Measurements from ENCODE around the gene CMTR1.

Gene CMTR1

DNA sequence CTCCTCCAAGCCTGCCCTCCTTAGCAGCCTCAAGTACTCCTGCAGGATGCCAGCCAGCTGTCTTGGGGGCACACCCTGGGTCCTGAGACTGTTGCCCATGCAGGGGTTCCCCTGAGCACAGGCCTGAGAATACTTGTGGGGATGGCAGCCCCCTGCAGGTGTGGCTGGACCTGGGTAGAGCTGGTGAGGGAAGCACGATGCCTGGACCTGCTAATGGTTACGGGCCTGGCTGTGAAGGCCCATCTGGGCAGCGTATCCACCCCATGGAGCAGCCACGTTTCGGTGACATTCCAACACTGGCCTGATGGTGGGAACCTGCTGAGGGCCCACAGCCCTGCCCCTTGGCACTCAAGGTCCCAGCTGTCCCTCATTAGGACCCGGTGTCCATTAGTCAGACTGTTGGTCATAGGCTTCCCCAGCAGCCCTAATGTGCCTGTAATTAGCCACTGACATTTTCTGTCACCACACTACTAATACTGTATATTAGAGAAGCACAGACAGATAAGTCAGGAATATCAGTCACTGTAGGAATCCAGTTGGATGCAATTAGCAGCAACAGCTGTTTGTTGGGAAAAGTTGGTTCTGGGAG lies 46.3 kb downstream of the CMTR1 start:
- DNase-seq (ENCODE audit: extremely low spot score), result no peak
- TF ChIP-seq L3MBTL2 (conservative IDR thresholded peaks at IDR 0.05) (no peak), SUZ12 (IDR thresholded peaks at IDR 0.05) (no peak), FOXM1 (IDR thresholded peaks at IDR 0.05; ENCODE audit: borderline replicate concordance) (no peak), NFRKB (IDR thresholded peaks at IDR 0.05) (no peak), BHLHE40 (IDR thresholded peaks at IDR 0.05; ENCODE audit: borderline replicate concordance) (no peak), ELF4 (IDR thresholded peaks at IDR 0.05) (no peak), FOXK2 (IDR thresholded peaks at IDR 0.05) (no peak), FOXA1 (IDR thresholded peaks at IDR 0.05) (no peak)
- ChIA-PET CTCF (no interaction called here), POLR2A (interaction anchor here (1.1 kb wide), 1 partner anchor 45 kb away, joined by 3 read pairs; no protein-coding TSS in a partner anchor)

- CTCF ChIA-PET, result interaction anchor here (0.6 kb wide), 1 partner anchor 43 kb away, joined by 3 read pairs; no protein-coding TSS in a partner anchor
- DNase-seq (ENCODE audit: extremely low spot score), result no peak
- POLR2A ChIA-PET, result interaction anchor here (1.4 kb wide), 1 partner anchor 20 kb away, joined by 3 read pairs; the partner anchor contains the start of gene CCDC167
- TF ChIP-seq ZNF384 (IDR thresholded peaks at IDR 0.05), result no peak
These were observed 47.2 kb downstream of the CMTR1 start for GRCh38 chr6:37480118-37480736.

DNA sequence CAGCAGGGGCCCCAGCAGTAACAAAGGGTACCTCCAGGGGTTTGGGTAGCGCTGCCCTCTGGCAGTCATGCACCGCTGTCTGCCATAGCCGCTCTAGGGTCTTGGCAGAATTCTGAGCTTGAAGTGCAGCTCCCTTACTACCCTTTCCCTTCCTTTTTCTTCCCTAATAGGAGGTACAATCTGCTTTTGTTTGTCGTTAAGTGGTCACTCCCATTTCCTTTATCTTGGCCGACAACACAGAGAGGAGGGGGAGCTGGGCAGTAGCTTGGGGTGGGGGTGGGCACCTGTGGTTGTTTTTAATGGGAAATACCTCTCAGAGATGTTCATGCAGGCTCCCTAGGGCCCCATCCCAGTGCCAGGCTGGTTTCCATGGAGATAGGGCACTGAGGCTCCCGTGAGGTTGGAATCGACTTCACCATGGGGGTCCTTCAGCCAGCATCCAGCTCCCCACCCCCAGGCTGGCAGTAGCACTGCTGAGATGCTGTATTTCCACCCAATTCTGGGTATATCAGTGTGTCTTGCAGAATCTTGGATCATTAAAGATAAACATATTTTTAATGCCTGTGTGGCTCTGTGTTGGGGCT lies 48.0 kb downstream of the CMTR1 start:
- ChIA-PET POLR2A (interaction anchor here (1.1 to 1.4 kb wide), 3 partner anchors 14 to 47 kb away, joined by 3 read pairs; partner anchors contain the start of gene CCDC167), CTCF (interaction anchor here (0.6 to 1.0 kb wide), 2 partner anchors 10 to 44 kb away, joined by 3 read pairs; no protein-coding TSS in a partner anchor)
- no peak for DNase-seq (ENCODE audit: extremely low spot score)
- no peak for TF ChIP-seq L3MBTL2 (conservative IDR thresholded peaks at IDR 0.05)
- TF ChIP-seq CTBP1 (IDR thresholded peaks at IDR 0.05; ENCODE audit: borderline replicate concordance), result no peak
- no peak for TF ChIP-seq LEF1 (IDR thresholded peaks at IDR 0.05; ENCODE audit: borderline replicate concordance)
- no peak for TF ChIP-seq HDGF (IDR thresholded peaks at IDR 0.05; ENCODE audit: borderline replicate concordance)
- no peak for TF ChIP-seq ELF4 (IDR thresholded peaks at IDR 0.05)
- TF ChIP-seq FOXM1 (IDR thresholded peaks at IDR 0.05; ENCODE audit: borderline replicate concordance), result no peak
- TF ChIP-seq ARNT (IDR thresholded peaks at IDR 0.05), result no peak
- no peak for TF ChIP-seq SP1 (IDR thresholded peaks at IDR 0.05)
- TF ChIP-seq ZNF384 (IDR thresholded peaks at IDR 0.05), result no peak
- TF ChIP-seq FOXK2 (IDR thresholded peaks at IDR 0.05), result no peak
- TF ChIP-seq SUZ12 (IDR thresholded peaks at IDR 0.05), result no peak
- TF ChIP-seq BHLHE40 (IDR thresholded peaks at IDR 0.05; ENCODE audit: borderline replicate concordance), result no peak

DNA sequence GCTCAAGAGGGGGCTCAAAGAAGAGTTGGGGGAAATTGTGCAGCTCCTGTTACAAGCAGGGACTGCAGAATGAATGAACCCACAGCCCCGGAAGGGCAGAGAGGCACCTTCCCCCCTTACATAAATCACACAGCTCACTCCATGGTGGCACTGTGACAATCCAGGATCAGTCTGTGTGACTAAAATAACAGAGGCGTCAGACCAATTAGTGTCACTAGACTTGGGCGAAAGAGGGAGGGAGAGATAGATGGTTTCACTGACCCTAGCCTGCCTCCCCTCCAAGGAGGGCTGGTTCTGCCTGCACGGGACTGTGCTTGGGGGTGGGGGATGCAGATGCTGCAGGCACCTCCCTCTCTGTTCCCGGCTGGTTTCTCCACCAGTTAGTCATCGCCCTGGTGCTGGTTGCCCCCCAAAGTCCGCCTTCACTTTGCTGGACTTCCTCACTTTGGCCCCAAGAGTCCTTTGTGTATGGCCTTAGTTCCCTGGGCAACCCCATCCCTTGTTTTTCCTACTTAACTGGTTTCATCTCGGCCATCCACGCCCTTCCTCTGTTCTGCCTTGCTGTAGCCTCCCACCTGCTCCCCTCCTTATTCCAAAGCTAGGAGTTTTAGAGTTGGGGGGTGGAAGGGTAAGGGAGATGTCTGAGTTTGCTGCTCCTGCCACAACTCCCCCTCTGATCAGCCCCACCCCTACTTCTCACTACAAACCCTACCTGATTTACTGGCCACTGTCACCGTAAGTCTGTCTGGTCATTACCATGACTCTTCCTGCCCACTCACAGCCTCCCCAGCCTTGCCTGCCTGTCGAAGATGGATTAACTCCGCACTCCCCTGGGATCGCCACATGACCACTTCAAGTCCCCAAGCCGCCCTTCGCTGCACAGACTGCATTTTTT lies 48.9 kb downstream of the CMTR1 start:
- TF ChIP-seq NFRKB (IDR thresholded peaks at IDR 0.05), result no peak
- TF ChIP-seq FOXK2 (IDR thresholded peaks at IDR 0.05), result no peak
- TF ChIP-seq ARNT (IDR thresholded peaks at IDR 0.05), result no peak
- TF ChIP-seq TARDBP (IDR thresholded peaks at IDR 0.05), result no peak
- TF ChIP-seq HDGF (IDR thresholded peaks at IDR 0.05; ENCODE audit: borderline replicate concordance), result no peak
- no peak for TF ChIP-seq ELF4 (IDR thresholded peaks at IDR 0.05)
- no peak for TF ChIP-seq SUZ12 (IDR thresholded peaks at IDR 0.05)
- no peak for TF ChIP-seq ZNF384 (IDR thresholded peaks at IDR 0.05)
- no peak for TF ChIP-seq SP1 (IDR thresholded peaks at IDR 0.05)
- no peak for TF ChIP-seq PKNOX1 (IDR thresholded peaks at IDR 0.05)
- no peak for TF ChIP-seq FOXM1 (IDR thresholded peaks at IDR 0.05; ENCODE audit: borderline replicate concordance)
- TF ChIP-seq BHLHE40 (IDR thresholded peaks at IDR 0.05; ENCODE audit: borderline replicate concordance), result no peak
- no peak for TF ChIP-seq L3MBTL2 (conservative IDR thresholded peaks at IDR 0.05)
- no peak for TF ChIP-seq CTBP1 (IDR thresholded peaks at IDR 0.05; ENCODE audit: borderline replicate concordance)
- TF ChIP-seq FOXA1 (IDR thresholded peaks at IDR 0.05), result no peak
- no peak for TF ChIP-seq LEF1 (IDR thresholded peaks at IDR 0.05; ENCODE audit: borderline replicate concordance)
- CTCF ChIA-PET, result interaction anchor here (1.0 kb wide), 1 partner anchor 11 kb away, joined by 3 read pairs; no protein-coding TSS in a partner anchor
- POLR2A ChIA-PET, result interaction anchor here (1.1 to 1.4 kb wide), 2 partner anchors 13 to 48 kb away, joined by 3 read pairs; no protein-coding TSS in a partner anchor
- no peak for DNase-seq (ENCODE audit: extremely low spot score)

DNA sequence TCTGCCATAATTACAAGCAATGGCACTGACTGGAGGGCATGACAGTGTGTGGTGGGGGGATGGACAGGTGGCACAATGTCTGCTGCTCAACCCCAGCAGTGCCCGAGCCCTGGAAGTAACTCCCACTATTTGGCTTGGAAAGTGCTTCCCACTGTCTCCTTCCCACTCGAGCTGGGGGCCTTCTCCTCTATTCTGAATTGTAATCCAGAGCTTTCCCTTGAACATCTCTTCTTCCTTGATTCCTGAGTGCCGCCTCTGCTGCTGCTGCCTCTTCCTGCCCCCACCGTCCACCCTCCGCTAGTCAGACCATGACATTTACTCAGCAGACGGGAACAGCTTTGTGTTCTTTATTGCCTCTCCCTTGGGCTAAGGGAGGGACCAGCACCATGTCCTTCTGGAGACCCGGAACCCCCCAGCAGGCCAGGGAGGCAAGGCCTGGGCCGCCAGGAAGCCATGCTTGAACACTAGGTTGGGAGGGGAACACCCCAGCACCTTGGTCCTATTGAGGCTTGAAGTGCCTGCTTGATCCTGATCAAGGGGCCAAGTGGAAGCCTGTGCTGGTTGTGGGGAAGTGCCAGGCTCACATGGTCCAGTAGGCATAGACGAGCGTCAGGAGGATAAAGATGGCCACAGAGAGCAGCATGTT lies 49.7 kb downstream of the CMTR1 start:
- ChIA-PET POLR2A (interaction anchor here (1.4 kb wide), 1 partner anchor 49 kb away, joined by 3 read pairs; no protein-coding TSS in a partner anchor), CTCF (no interaction called here)
- DNase-seq (ENCODE audit: extremely low spot score), result no peak
- TF ChIP-seq CTBP1 (IDR thresholded peaks at IDR 0.05; ENCODE audit: borderline replicate concordance) (no peak), FOXM1 (IDR thresholded peaks at IDR 0.05; ENCODE audit: borderline replicate concordance) (no peak)

GRCh38 chr6:37483252-37483901 lies 50.4 kb downstream of the CMTR1 start:
- no peak for DNase-seq (ENCODE audit: extremely low spot score)
- POLR2A ChIA-PET, result no interaction called here
- CTCF ChIA-PET, result interaction anchor here (0.5 kb wide), 1 partner anchor 189 kb away, joined by 3 read pairs; no protein-coding TSS in a partner anchor
- TF ChIP-seq SP1 (IDR thresholded peaks at IDR 0.05) (no peak), NFRKB (IDR thresholded peaks at IDR 0.05) (no peak), ELF4 (IDR thresholded peaks at IDR 0.05) (no peak), FOXM1 (IDR thresholded peaks at IDR 0.05; ENCODE audit: borderline replicate concordance) (no peak), PKNOX1 (IDR thresholded peaks at IDR 0.05) (no peak), HDGF (IDR thresholded peaks at IDR 0.05; ENCODE audit: borderline replicate concordance) (no peak), LEF1 (IDR thresholded peaks at IDR 0.05; ENCODE audit: borderline replicate concordance) (no peak), L3MBTL2 (conservative IDR thresholded peaks at IDR 0.05) (no peak), CTBP1 (IDR thresholded peaks at IDR 0.05; ENCODE audit: borderline replicate concordance) (no peak), SUZ12 (IDR thresholded peaks at IDR 0.05) (no peak), ZNF384 (IDR thresholded peaks at IDR 0.05) (no peak), TARDBP (IDR thresholded peaks at IDR 0.05) (no peak)

All from HEK293T (cell line).